Esophagus muscularis mucosa (tissue), 4 donors: Measurements from ENCODE around the gene QRICH1. TPM values are rescaled to one million over a fixed set of nuclear protein-coding genes. Genes with fewer than 3 reads are reported as not detected.

ENCODE experiments used
- DNase-seq: peaks from one replicate; pipeline ENCODE4 v3.0.0-alpha.2; 2017; ENCODE audit errors: extremely low spot score
- H3K27ac ChIP-seq, 4 donors: fragments of 200-600 bp; sonication (generic); replicated peaks in 1 of 4; 1 replicate in 3 of 4; 2 replicates in 1 of 4; pipeline ENCODE4 v1.5.1; 2016 to 2019; ENCODE audit warnings: mild to moderate bottlenecking in 1 of 4
- H3K27me3 ChIP-seq, 4 donors: fragments of 200-600 bp; sonication (generic); one replicate each; pipeline versions ENCODE4 v1.5.1 to v1.6.0; 2016 to 2019
- H3K36me3 ChIP-seq, 4 donors: fragments of 200-600 bp; sonication (generic); one replicate each; pipeline ENCODE4 v1.5.1; 2016 to 2019
- H3K4me1 ChIP-seq, 4 donors: fragments of 200-600 bp; sonication (generic); one replicate each; pipeline ENCODE4 v1.5.1; 2016 to 2019
- H3K4me3 ChIP-seq, 4 donors: fragments of 200-600 bp; sonication (generic); 1 replicate in 2 of 4; 2 replicates in 2 of 4; pipeline ENCODE4 v1.5.1; 2016 to 2019; ENCODE audit warnings: mild to moderate bottlenecking in 4 of 4, moderate library complexity in 1 of 4
- H3K9me3 ChIP-seq, 4 donors: fragments of 200-600 bp; sonication (generic); 1 replicate in 3 of 4; 2 replicates in 1 of 4; pipeline ENCODE4 v1.5.1; 2016 to 2019
- CTCF ChIP-seq, 3 experiments: fragments of 200-600 bp in 2 of 3; fragments of 450-650 bp in 1 of 3; sonication (generic) in 2 of 3; IDR thresholded peaks; one replicate each; pipeline ENCODE4 v1.5.1; 2017 to 2019; ENCODE audit warnings: antibody characterized with exemption in 3 of 3, mild to moderate bottlenecking in 2 of 3, moderate library complexity in 1 of 3
- EP300 ChIP-seq: sonication (generic); formaldehyde crosslinking; IDR thresholded peaks from one replicate; pipeline ENCODE4 v1.6.1; 2017; ENCODE audit warnings: antibody characterized with exemption
- POLR2A ChIP-seq: fragments of 450-650 bp; IDR thresholded peaks from one replicate; pipeline ENCODE4 v1.6.1; 2017; ENCODE audit warnings: antibody characterized with exemption, moderate library complexity, mild to moderate bottlenecking, low read depth
- POLR2AphosphoS5 ChIP-seq, 2 donors: sonication (generic); formaldehyde crosslinking; IDR thresholded peaks; one replicate each; pipeline ENCODE4 v1.6.1; 2017; ENCODE audit warnings: antibody characterized with exemption in 2 of 2
- WGBS: methylation state at CpG from one replicate; pipeline ENCODE4 v1.1.5; 2018; 5-methylcytosine and 5-hydroxymethylcytosine counted together
- intact Hi-C: fragments of 100-400 bp; cut with DNase I; formaldehyde crosslinking; loops from one replicate; pipeline ENCODE4 v1.15.1; 2023
- total RNA-seq, 4 donors: library from RNA; depleted of rRNA; stranded (reverse); fragments of >200 nt; gene quantifications; one replicate each; pipeline versions ENCODE4 v1.1.0 to v1.2.1, GENCODE V29; 2016

QRICH1 gene
- total RNA-seq, 4 donors from 2014 or later, result 81.8 to 228 (median 91.2) TPM

- Histone ChIP-seq H3K4me1 (peaks cover 0 to 16% (median 16%) of the 10 kb centered on the region in 4 donors), H3K4me3 (no peak overlapping the region), H3K27me3 (no peaks in the 10 kb centered on the region), H3K27ac (no peak overlapping the region), H3K36me3 (peaks cover 50 to 74% (median 65%) of the 10 kb centered on the region in 4 donors), H3K9me3 (no peaks in the 10 kb centered on the region)
- TF ChIP-seq POLR2AphosphoS5 (IDR thresholded peaks at IDR 0.05) (no peak), POLR2A (no peak), EP300 (no peak), CTCF (IDR thresholded peaks at IDR 0.05) (no peak)
- DNase-seq, result no peak
- intact Hi-C loops, result no loop called here
- 80% methylated on average over 4 of the region's 4 CpGs for WGBS
Measured at GRCh38 chr3:49076646-49077045, 17.2 kb downstream of the QRICH1 start.

- H3K36me3 ChIP-seq, result peaks cover 55 to 79% (median 70%) of the 10 kb centered on the region in 4 donors
- H3K4me3 ChIP-seq, result no peak overlapping the region
- no peaks in the 10 kb centered on the region for H3K9me3 ChIP-seq
- no peak overlapping the region for H3K27ac ChIP-seq
- DNase-seq, result no peak
- intact Hi-C loops, result no loop called here
- 94% methylated on average over 12 of the region's 13 CpGs for WGBS
- H3K4me1 ChIP-seq, result peaks cover 0 to 16% (median 14%) of the 10 kb centered on the region in 4 donors
- H3K27me3 ChIP-seq, result no peaks in the 10 kb centered on the region
- TF ChIP-seq POLR2A (no peak), POLR2AphosphoS5 (IDR thresholded peaks at IDR 0.05) (no peak), EP300 (no peak)
Measured at GRCh38 chr3:49076116-49076515, 17.8 kb downstream of the QRICH1 start.

GRCh38 chr3:49058011-49058410 lies 35.9 kb downstream of the QRICH1 start:
- peaks cover 26 to 98% (median 77%) of the 10 kb centered on the region in 4 donors for H3K36me3 ChIP-seq
- H3K4me3 ChIP-seq, result no peak overlapping the region
- no peak overlapping the region for H3K27ac ChIP-seq
- no peak for TF ChIP-seq POLR2AphosphoS5 (IDR thresholded peaks at IDR 0.05)
- TF ChIP-seq POLR2A, result no peak
- no peak for TF ChIP-seq EP300
- peaks cover 0 to 9% (median 7%) of the 10 kb centered on the region in 4 donors for H3K4me1 ChIP-seq
- intact Hi-C loops, result no loop called here
- DNase-seq, result no peak
- WGBS, result 92% methylated on average over 7 of the region's 7 CpGs
- H3K9me3 ChIP-seq, result no peaks in the 10 kb centered on the region
- no peaks in the 10 kb centered on the region for H3K27me3 ChIP-seq

- no peaks in the 10 kb centered on the region for H3K9me3 ChIP-seq
- no peak overlapping the region for H3K4me3 ChIP-seq
- peaks cover 26 to 98% (median 77%) of the 10 kb centered on the region in 4 donors for H3K36me3 ChIP-seq
- peaks cover 0 to 9% (median 7%) of the 10 kb centered on the region in 4 donors for H3K4me1 ChIP-seq
- DNase-seq, result no peak
- WGBS, result 94% methylated on average over 8 of the region's 10 CpGs
- TF ChIP-seq POLR2A (no peak), POLR2AphosphoS5 (IDR thresholded peaks at IDR 0.05) (no peak), CTCF (IDR thresholded peaks at IDR 0.05) (no peak), EP300 (no peak)
- intact Hi-C loops, result no loop called here
- H3K27me3 ChIP-seq, result no peaks in the 10 kb centered on the region
- no peak overlapping the region for H3K27ac ChIP-seq
Measured at GRCh38 chr3:49057268-49057667, 36.6 kb downstream of the QRICH1 start.

GRCh38 chr3:49054344-49054862 lies 39.5 kb downstream of the QRICH1 start:
- intact Hi-C loops, result no loop called here
- Histone ChIP-seq H3K4me1 (peaks cover 0 to 9% (median 7%) of the 10 kb centered on the region in 4 donors), H3K4me3 (no peak overlapping the region), H3K27ac (no peak overlapping the region), H3K27me3 (no peaks in the 10 kb centered on the region), H3K9me3 (no peaks in the 10 kb centered on the region), H3K36me3 (peaks cover 26 to 84% (median 68%) of the 10 kb centered on the region in 4 donors)
- 97% methylated on average over 2 of the region's 2 CpGs for WGBS
- TF ChIP-seq EP300 (no peak), POLR2AphosphoS5 (IDR thresholded peaks at IDR 0.05) (no peak), CTCF (IDR thresholded peaks at IDR 0.05) (no peak), POLR2A (no peak)
- DNase-seq, result no peak

- no peak for TF ChIP-seq CTCF (IDR thresholded peaks at IDR 0.05)
- TF ChIP-seq POLR2A, result no peak
- no peak for TF ChIP-seq POLR2AphosphoS5 (IDR thresholded peaks at IDR 0.05)
- no peak for TF ChIP-seq EP300
- Histone ChIP-seq H3K9me3 (no peaks in the 10 kb centered on the region), H3K4me3 (no peak overlapping the region), H3K4me1 (peaks cover 0 to 9% (median 7%) of the 10 kb centered on the region in 4 donors), H3K27ac (no peak overlapping the region), H3K36me3 (peaks cover 26 to 81% (median 69%) of the 10 kb centered on the region in 4 donors), H3K27me3 (no peaks in the 10 kb centered on the region)
- no peak for DNase-seq
- 85% methylated on average over 1 of the region's 1 CpG for WGBS
- intact Hi-C loops, result no loop called here
Measured at GRCh38 chr3:49053543-49053942, 40.3 kb downstream of the QRICH1 start.
